OCI-LY7 (cell line): ENCODE data around the gene MYBPC2. TPM values are rescaled to one million over a fixed set of nuclear protein-coding genes. Genes with fewer than 3 reads are reported as not detected.

Experiments
- BruUV-seq: library from RNA; stranded (reverse); fragments of 400-500 nt; replicated peaks from 2 replicates; lab custom pipeline; 2021; lab: Mats Ljungman, UMichigan
- CTCF ChIA-PET: fragments of 300-600 bp; sonication (Branson Sonifier 250); formaldehyde crosslinking; loops from one replicate; lab custom pipeline; 2022; ENCODE audit warnings: antibody characterized with exemption; ENCODE audit not compliant: unreplicated experiment; lab: Charles Lee
- POLR2A ChIA-PET: fragments of 300-600 bp; sonication (Branson Sonifier 250); formaldehyde crosslinking; loops from one replicate; lab custom pipeline; 2022; ENCODE audit warnings: antibody characterized with exemption; lab: Charles Lee
- DNase-seq: peaks from one replicate; pipeline ENCODE4 v3.0.0-alpha.2; 2015; ENCODE audit warnings: low spot score
- H2AFZ ChIP-seq: fragments of 200-600 bp; sonication (generic), shearing (Covaris generic); 2 replicates; pipeline ENCODE4 v1.6.1; 2014; ENCODE audit warnings: mild to moderate bottlenecking, antibody characterized with exemption, low read length, moderate library complexity
- H3K27ac ChIP-seq: fragments of 200-600 bp; sonication (generic); 2 replicates; pipeline ENCODE4 v1.5.1; 2014; ENCODE audit warnings: mixed run types, low read depth, mild to moderate bottlenecking, moderate library complexity, low read length, inconsistent platforms; ENCODE audit not compliant: poor library complexity, severe bottlenecking
- H3K36me3 ChIP-seq: fragments of 200-600 bp; sonication (generic); 2 replicates; pipeline ENCODE4 v1.6.1; 2014; ENCODE audit warnings: mild to moderate bottlenecking, antibody characterized with exemption, low read length, moderate library complexity, mixed read lengths; ENCODE audit not compliant: insufficient read depth
- H3K4me1 ChIP-seq: fragments of 200-600 bp; sonication (generic); 2 replicates; pipeline ENCODE4 v1.5.1; 2014; ENCODE audit warnings: mild to moderate bottlenecking, low read length; ENCODE audit not compliant: insufficient read depth, poor library complexity, severe bottlenecking
- H3K4me2 ChIP-seq: fragments of 200-600 bp; sonication (generic); 2 replicates; pipeline ENCODE4 v1.6.1; 2014; ENCODE audit warnings: mild to moderate bottlenecking, low read length
- H3K4me3 ChIP-seq: fragments of 200-600 bp; sonication (generic); 2 replicates; pipeline ENCODE4 v1.5.1; 2014; ENCODE audit warnings: mild to moderate bottlenecking, low read depth, low read length; ENCODE audit not compliant: poor library complexity, severe bottlenecking
- H3K79me2 ChIP-seq: fragments of 200-600 bp; sonication (generic); 2 replicates; pipeline ENCODE4 v1.6.1; 2016; ENCODE audit warnings: low read depth, mild to moderate bottlenecking, low read length, moderate library complexity, mixed read lengths; ENCODE audit not compliant: insufficient read depth
- H3K9me2 ChIP-seq: fragments of 200-600 bp; sonication (generic); 2 replicates; pipeline ENCODE4 v1.6.1; 2016; ENCODE audit warnings: mild to moderate bottlenecking, low read length, mixed read lengths; ENCODE audit not compliant: insufficient read depth
- H3K9me3 ChIP-seq: fragments of 200-600 bp; sonication (generic); 2 replicates; pipeline ENCODE4 v1.6.1; 2014; ENCODE audit warnings: mild to moderate bottlenecking, mixed run types, low read length, mixed read lengths
- H4K20me1 ChIP-seq: fragments of 200-600 bp; sonication (generic); 2 replicates; pipeline ENCODE4 v1.6.1; 2014; ENCODE audit warnings: mild to moderate bottlenecking, antibody characterized with exemption, low read length, moderate library complexity, mixed read lengths; ENCODE audit not compliant: insufficient read depth
- EZH2phosphoT487 ChIP-seq: fragments of 200-600 bp; sonication (generic); IDR thresholded peaks from 2 replicates; pipeline ENCODE4 v1.6.1; 2018; ENCODE audit warnings: low read depth, borderline replicate concordance, mild to moderate bottlenecking, mixed run types, antibody characterized with exemption, low read length, moderate library complexity, mixed read lengths
- intact Hi-C: fragments of 100-400 bp; cut with micrococcal nuclease; formaldehyde crosslinking; loops from one replicate; pipeline ENCODE4 v1.10.0; 2022; ENCODE audit not compliant: unreplicated experiment
- total RNA-seq, 2 experiments: library from RNA; depleted of rRNA in 1 of 2; stranded (reverse); fragments of >200 nt in 1 of 2; shearing (Covaris generic) in 1 of 2; gene quantifications; 2 replicates each; pipeline ENCODE4 v1.2.3, GENCODE V29; 2014 to 2022
- TF ChIP-seq, protein P1 (sequence below): fragments of 200-600 bp; sonication (generic); conservative IDR thresholded peaks from 2 replicates; pipeline ENCODE4 v1.5.1; 2014; ENCODE audit warnings: mild to moderate bottlenecking, antibody characterized with exemption, low read length, moderate library complexity, mixed read lengths

The MYBPC2 gene
- total RNA-seq, 2 experiments from 2014 or later = 15.4 to 28.2 TPM

DNA sequence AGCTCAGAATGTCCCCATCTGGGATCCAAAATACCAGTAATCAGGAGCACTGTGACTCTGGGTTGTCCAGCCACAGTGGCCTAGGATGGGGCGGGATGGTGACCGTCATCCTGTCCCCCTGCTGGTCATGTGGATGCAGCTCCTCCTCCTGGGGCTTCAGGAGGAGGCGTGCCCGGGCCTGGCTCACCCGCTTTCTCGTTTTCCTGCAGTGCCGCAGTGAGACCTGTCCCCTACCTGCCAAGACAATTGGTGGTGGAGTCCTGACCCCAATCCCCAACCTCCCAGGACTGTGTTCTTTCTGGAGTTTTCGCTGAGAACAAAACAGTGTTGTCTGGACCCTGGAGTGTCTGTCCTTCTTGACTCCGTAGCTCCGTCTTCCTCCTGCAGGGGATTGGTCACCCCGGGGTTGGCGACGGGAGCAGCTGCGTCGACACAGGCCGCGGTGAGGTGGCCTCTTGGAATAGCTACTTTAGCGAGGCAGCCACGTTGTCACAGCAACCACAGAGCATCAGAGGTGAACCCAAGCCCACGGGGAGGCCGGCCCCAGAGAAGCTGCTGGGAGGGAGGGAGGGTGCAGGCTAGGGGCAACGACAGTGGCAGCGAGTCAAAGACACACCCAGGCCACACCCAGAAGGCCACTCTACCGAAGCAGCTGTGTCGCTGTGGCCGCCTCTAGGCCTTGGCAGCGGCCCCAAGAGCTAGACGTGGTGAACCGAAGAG, 33.5 kb downstream of the MYBPC2 start:
- BruUV-seq = no TSS peak
- no peak overlapping the region for H2AFZ ChIP-seq
- H3K4me1 ChIP-seq = peaks cover 6% of the 10 kb centered on the region
- no peaks in the 10 kb centered on the region for H3K9me3 ChIP-seq
- H4K20me1 ChIP-seq = no peaks in the 10 kb centered on the region
- TF ChIP-seq, protein P1, sequence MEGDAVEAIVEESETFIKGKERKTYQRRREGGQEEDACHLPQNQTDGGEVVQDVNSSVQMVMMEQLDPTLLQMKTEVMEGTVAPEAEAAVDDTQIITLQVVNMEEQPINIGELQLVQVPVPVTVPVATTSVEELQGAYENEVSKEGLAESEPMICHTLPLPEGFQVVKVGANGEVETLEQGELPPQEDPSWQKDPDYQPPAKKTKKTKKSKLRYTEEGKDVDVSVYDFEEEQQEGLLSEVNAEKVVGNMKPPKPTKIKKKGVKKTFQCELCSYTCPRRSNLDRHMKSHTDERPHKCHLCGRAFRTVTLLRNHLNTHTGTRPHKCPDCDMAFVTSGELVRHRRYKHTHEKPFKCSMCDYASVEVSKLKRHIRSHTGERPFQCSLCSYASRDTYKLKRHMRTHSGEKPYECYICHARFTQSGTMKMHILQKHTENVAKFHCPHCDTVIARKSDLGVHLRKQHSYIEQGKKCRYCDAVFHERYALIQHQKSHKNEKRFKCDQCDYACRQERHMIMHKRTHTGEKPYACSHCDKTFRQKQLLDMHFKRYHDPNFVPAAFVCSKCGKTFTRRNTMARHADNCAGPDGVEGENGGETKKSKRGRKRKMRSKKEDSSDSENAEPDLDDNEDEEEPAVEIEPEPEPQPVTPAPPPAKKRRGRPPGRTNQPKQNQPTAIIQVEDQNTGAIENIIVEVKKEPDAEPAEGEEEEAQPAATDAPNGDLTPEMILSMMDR = peak; percentile 35
- no peak for TF ChIP-seq EZH2phosphoT487
- H3K36me3 ChIP-seq = no peaks in the 10 kb centered on the region
- no peak overlapping the region for H3K4me2 ChIP-seq
- no peaks in the 10 kb centered on the region for H3K9me2 ChIP-seq
- no peak overlapping the region for H3K27ac ChIP-seq
- POLR2A ChIA-PET = no interaction called here
- no peaks in the 10 kb centered on the region for H3K79me2 ChIP-seq
- no peak overlapping the region for H3K4me3 ChIP-seq
- intact Hi-C loops = no loop called here
- CTCF ChIA-PET = interaction anchor here (0.6 kb wide), 1 partner anchor 98 kb away, joined by 3 read pairs; no protein-coding TSS in a partner anchor
- no peak for DNase-seq

DNA sequence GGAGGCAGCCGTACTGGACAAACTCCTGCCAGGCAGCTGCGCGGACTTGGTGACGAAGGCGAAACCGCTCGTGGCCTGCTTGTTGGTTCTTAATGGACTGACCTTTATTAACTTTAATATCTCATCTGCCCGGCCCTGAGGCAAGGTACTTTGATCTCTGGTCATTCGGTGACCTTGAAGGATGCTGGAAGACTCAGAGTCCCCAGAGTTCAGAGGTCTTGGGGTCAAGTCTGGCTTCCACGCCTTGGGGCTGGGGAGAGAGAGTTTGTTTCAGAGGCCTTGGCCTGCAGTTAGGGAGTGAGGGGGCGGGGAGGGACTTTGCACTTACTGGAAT, 34.0 kb downstream of the MYBPC2 start:
- H3K4me1 ChIP-seq = peaks cover under 1% of the 10 kb centered on the region
- DNase-seq = no peak
- no peak overlapping the region for H3K4me3 ChIP-seq
- intact Hi-C loops = no loop called here
- no peak overlapping the region for H3K27ac ChIP-seq
- no TSS peak for BruUV-seq
- H3K4me2 ChIP-seq = no peak overlapping the region
- TF ChIP-seq EZH2phosphoT487 = no peak
- TF ChIP-seq, protein P1 = no peak
- ChIA-PET POLR2A (no interaction called here), CTCF (interaction anchor here (0.6 kb wide), 1 partner anchor 99 kb away, joined by 3 read pairs; no protein-coding TSS in a partner anchor)
- H3K36me3 ChIP-seq = no peaks in the 10 kb centered on the region
- no peaks in the 10 kb centered on the region for H3K79me2 ChIP-seq
- no peaks in the 10 kb centered on the region for H3K9me2 ChIP-seq
- no peak overlapping the region for H2AFZ ChIP-seq
- no peaks in the 10 kb centered on the region for H3K9me3 ChIP-seq
- H4K20me1 ChIP-seq = no peaks in the 10 kb centered on the region

DNA sequence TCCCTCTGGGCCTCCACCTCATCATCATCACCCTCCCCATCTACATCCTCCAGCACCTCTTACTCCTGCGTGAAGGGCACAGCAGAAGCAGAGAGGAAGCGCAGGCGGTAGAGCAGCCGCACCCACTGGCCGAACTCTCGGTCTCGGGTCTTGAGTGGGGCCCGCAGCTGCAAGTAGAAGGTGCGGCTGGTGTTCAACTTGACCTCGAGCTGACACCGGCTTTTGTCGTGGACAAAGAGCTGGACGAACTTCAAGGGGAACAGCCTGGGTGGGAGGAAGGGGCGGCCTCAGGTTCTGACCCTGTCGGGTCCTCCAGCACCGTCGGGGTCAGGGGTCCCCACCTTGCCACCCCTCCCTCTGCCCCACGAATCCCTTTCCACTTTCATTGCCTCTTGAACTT, 34.9 kb downstream of the MYBPC2 start:
- TF ChIP-seq EZH2phosphoT487 = no peak
- TF ChIP-seq, protein P1 = no peak
- Histone ChIP-seq H3K9me3 (no peaks in the 10 kb centered on the region), H3K4me2 (no peak overlapping the region), H3K4me3 (no peak overlapping the region), H3K36me3 (no peaks in the 10 kb centered on the region), H4K20me1 (no peaks in the 10 kb centered on the region), H3K9me2 (no peaks in the 10 kb centered on the region), H3K79me2 (no peaks in the 10 kb centered on the region), H3K27ac (no peak overlapping the region), H2AFZ (no peak overlapping the region), H3K4me1 (no peaks in the 10 kb centered on the region)
- ChIA-PET CTCF (no interaction called here), POLR2A (no interaction called here)
- intact Hi-C loops = no loop called here
- DNase-seq = no peak
- BruUV-seq = no TSS peak
